ENCODE results near the gene GAL3ST2. TPM values are rescaled to one million over a fixed set of nuclear protein-coding genes. Genes with fewer than 3 reads are reported as not detected.

Gene GAL3ST2
- polyA plus RNA-seq, 1 of the 3 experiments (the other 2 are of a cell fraction): 0.15 TPM

DNA sequence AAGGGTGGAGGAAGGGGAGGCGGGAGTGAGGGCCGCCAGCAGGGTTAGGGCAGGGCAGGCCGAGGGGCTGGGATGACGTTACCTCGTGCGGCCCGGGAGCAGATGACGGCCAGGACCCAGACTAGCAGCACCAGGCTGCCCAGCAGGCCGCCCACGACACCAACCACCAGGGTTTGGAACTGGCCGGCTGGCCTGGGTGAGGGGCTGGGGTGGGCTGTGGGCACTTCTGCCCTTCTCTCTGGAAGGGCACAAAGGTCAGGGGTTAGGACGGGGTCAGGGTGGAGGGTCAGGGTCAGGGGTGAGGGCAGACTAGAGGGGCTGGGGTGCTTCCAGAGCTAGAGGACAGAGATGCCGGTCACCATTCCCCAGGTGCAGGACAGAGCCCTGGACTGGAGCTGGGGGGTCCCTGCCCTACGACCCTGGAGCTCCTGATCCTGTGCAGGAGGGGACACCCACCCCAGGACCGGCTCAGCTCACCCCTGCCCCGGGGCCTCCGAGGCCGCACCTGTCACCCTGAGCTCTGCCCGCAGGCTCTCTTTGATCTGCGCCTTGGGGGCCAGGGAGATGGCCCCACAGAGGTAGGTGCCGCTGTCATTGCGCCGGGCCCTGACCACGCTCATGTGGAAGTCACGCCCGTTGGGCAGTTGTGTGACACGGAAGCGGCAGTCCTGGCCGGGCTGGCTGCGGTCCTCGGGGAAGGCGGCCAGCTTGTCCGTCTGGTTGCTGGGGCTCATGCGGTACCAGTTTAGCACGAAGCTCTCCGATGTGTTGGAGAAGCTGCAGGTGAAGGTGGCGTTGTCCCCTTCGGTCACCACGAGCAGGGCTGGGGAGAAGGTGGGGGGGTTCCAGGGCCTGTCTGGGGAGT, 75.7 kb downstream of the GAL3ST2 start:
- no peaks in the 10 kb centered on the region for H3K9me2 ChIP-seq
- DNase-seq: peak; percentile 33
- CTCF ChIA-PET: interaction anchor here (0.6 kb wide), 1 partner anchor 25 kb away, joined by 3 read pairs; no protein-coding TSS in a partner anchor
- POLR2A ChIA-PET: interaction anchor here (0.9 kb wide), 1 partner anchor 16 kb away, joined by 3 read pairs; no protein-coding TSS in a partner anchor
- no peaks in the 10 kb centered on the region for H3K36me3 ChIP-seq (replicated peaks in 1 of 2; ENCODE audit: control insufficient read depth in 1 of 2, insufficient read depth in 2 of 2, low read length in 1 of 2)
- H4K20me1 ChIP-seq (ENCODE audit: insufficient read depth): no peaks in the 10 kb centered on the region
- H3K4me2 ChIP-seq: no peak overlapping the region
- H3K27me3 ChIP-seq (ENCODE audit: insufficient read depth): no peaks in the 10 kb centered on the region
- no peaks in the 10 kb centered on the region for H3K79me2 ChIP-seq (ENCODE audit: insufficient read depth)
- no peak for TF ChIP-seq FOSL2 (IDR thresholded peaks at IDR 0.05; ENCODE audit: borderline replicate concordance, low read depth)
- TF ChIP-seq, protein P1, sequence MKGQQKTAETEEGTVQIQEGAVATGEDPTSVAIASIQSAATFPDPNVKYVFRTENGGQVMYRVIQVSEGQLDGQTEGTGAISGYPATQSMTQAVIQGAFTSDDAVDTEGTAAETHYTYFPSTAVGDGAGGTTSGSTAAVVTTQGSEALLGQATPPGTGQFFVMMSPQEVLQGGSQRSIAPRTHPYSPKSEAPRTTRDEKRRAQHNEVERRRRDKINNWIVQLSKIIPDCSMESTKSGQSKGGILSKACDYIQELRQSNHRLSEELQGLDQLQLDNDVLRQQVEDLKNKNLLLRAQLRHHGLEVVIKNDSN (IDR thresholded peaks at IDR 0.05; ENCODE audit: borderline replicate concordance, low read depth): no peak
- no peak for TF ChIP-seq MEF2A (IDR thresholded peaks at IDR 0.05; ENCODE audit: borderline replicate concordance, low read depth)
- TF ChIP-seq GATA2 (CRISPR knock-in tag; IDR thresholded peaks at IDR 0.05): no peak
- no peak for TF ChIP-seq SIN3A (IDR thresholded peaks at IDR 0.05; ENCODE audit: borderline replicate concordance, low read depth, low read length)
- TF ChIP-seq RCOR1 (IDR thresholded peaks at IDR 0.05; ENCODE audit: low read length): no peak
- TF ChIP-seq RXRA (IDR thresholded peaks at IDR 0.05; ENCODE audit: borderline replicate concordance, low read depth): no peak
- TF ChIP-seq SMC3 (IDR thresholded peaks at IDR 0.05; ENCODE audit: low read depth, low read length): no peak
- no peak for TF ChIP-seq NRF1 (IDR thresholded peaks at IDR 0.05; ENCODE audit: low read depth, low read length)
- no peak for TF ChIP-seq TCF12 (IDR thresholded peaks at IDR 0.05)
- TF ChIP-seq, protein P2, sequence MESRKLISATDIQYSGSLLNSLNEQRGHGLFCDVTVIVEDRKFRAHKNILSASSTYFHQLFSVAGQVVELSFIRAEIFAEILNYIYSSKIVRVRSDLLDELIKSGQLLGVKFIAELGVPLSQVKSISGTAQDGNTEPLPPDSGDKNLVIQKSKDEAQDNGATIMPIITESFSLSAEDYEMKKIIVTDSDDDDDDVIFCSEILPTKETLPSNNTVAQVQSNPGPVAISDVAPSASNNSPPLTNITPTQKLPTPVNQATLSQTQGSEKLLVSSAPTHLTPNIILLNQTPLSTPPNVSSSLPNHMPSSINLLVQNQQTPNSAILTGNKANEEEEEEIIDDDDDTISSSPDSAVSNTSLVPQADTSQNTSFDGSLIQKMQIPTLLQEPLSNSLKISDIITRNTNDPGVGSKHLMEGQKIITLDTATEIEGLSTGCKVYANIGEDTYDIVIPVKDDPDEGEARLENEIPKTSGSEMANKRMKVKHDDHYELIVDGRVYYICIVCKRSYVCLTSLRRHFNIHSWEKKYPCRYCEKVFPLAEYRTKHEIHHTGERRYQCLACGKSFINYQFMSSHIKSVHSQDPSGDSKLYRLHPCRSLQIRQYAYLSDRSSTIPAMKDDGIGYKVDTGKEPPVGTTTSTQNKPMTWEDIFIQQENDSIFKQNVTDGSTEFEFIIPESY (IDR thresholded peaks at IDR 0.05; ENCODE audit: borderline replicate concordance, low read depth): no peak
- TF ChIP-seq EP300 (IDR thresholded peaks at IDR 0.05; ENCODE audit: borderline replicate concordance in 1 of 2, low read depth in 1 of 2, low read length in 1 of 2): no peak
- TF ChIP-seq, protein P3, sequence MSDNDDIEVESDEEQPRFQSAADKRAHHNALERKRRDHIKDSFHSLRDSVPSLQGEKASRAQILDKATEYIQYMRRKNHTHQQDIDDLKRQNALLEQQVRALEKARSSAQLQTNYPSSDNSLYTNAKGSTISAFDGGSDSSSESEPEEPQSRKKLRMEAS (IDR thresholded peaks at IDR 0.05; ENCODE audit: low read depth): no peak
- TF ChIP-seq, protein P4, sequence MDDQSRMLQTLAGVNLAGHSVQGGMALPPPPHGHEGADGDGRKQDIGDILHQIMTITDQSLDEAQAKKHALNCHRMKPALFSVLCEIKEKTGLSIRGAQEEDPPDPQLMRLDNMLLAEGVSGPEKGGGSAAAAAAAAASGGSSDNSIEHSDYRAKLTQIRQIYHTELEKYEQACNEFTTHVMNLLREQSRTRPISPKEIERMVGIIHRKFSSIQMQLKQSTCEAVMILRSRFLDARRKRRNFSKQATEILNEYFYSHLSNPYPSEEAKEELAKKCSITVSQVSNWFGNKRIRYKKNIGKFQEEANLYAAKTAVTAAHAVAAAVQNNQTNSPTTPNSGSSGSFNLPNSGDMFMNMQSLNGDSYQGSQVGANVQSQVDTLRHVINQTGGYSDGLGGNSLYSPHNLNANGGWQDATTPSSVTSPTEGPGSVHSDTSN (IDR thresholded peaks at IDR 0.05): no peak
- H2AFZ ChIP-seq (ENCODE audit: low read depth): no peak overlapping the region
- no peak overlapping the region for H3K4me3 ChIP-seq (ENCODE audit: low read depth in 2 of 2, low read length in 1 of 2)
- H3K27ac ChIP-seq (ENCODE audit: low read depth in 2 of 2, low read length in 1 of 2): no peak overlapping the region
- H3K9ac ChIP-seq: no peak overlapping the region
- WGBS (ENCODE audit: low lambda C conversion rate): 91% methylated on average over 24 of the region's 39 CpGs
- peaks cover 12 to 32% of the 10 kb centered on the region in 2 experiments; a peak in 3 of 4 replicates for H3K4me1 ChIP-seq (ENCODE audit: control insufficient read depth in 1 of 2, insufficient read depth in 2 of 2, low read depth in 1 of 2, low read length in 1 of 2)
- H3F3A ChIP-seq (replicated peaks; ENCODE audit: insufficient read depth): no peaks in the 10 kb centered on the region
- H3K9me3 ChIP-seq: no peaks in the 10 kb centered on the region
